Measurements from ENCODE around the gene PPP6R2. TPM values are rescaled to one million over a fixed set of nuclear protein-coding genes. Genes with fewer than 3 reads are reported as not detected.

The PPP6R2 gene
- total and polyA plus RNA-seq, 2 donors (not counting 1 experiment from before 2014, with no cell fraction given) = 19.7 to 44.4 TPM

DNA sequence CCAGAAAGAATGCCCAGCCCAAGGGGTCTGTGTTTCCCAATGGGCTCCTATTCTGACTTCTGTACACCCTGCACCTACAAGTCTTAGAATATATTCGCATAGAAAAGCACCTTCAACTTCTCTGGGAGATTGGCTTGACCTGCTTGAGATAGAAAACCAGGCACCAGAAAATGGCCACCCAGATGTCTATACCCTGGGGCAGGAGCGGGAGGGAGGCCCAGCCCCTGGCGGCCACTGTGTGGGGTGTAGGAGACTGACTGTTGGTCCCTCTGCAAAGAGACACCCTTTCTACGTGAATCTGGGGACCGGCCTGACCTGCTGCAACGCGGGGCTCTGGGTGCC, 24.8 kb upstream of the PPP6R2 start:
- H2AFZ ChIP-seq (ENCODE audit: low read length) = no peak overlapping the region
- no peak overlapping the region for H3K4me3 ChIP-seq (replicated peaks in 1 of 4; ENCODE audit: control extremely low read depth in 1 of 4, insufficient read depth in 1 of 4, low read depth in 3 of 4, low read length in 4 of 4)
- no peaks in the 10 kb centered on the region for H3K9me3 ChIP-seq (ENCODE audit: control insufficient read depth, insufficient read depth, low read depth, low read length)
- no peaks in the 10 kb centered on the region for H4K20me1 ChIP-seq (ENCODE audit: control insufficient read depth, extremely low read depth, insufficient read depth, low read length)
- no peak for TF ChIP-seq EZH2 (IDR thresholded peaks at IDR 0.05; ENCODE audit: low read length, missing control alignments)
- TF ChIP-seq, protein P1, sequence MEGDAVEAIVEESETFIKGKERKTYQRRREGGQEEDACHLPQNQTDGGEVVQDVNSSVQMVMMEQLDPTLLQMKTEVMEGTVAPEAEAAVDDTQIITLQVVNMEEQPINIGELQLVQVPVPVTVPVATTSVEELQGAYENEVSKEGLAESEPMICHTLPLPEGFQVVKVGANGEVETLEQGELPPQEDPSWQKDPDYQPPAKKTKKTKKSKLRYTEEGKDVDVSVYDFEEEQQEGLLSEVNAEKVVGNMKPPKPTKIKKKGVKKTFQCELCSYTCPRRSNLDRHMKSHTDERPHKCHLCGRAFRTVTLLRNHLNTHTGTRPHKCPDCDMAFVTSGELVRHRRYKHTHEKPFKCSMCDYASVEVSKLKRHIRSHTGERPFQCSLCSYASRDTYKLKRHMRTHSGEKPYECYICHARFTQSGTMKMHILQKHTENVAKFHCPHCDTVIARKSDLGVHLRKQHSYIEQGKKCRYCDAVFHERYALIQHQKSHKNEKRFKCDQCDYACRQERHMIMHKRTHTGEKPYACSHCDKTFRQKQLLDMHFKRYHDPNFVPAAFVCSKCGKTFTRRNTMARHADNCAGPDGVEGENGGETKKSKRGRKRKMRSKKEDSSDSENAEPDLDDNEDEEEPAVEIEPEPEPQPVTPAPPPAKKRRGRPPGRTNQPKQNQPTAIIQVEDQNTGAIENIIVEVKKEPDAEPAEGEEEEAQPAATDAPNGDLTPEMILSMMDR (conservative IDR thresholded peaks at IDR 0.05 in 1 of 2, IDR thresholded peaks at IDR 0.05 in 1 of 2; ENCODE audit: low read depth in 1 of 2, low read length in 2 of 2) = no peak
- H3K4me1 ChIP-seq (ENCODE audit: control insufficient read depth, extremely low read depth, insufficient read depth, low read length) = no peaks in the 10 kb centered on the region
- no peaks in the 10 kb centered on the region for H3K36me3 ChIP-seq (ENCODE audit: control insufficient read depth, insufficient read depth, low read length)
- H3K9ac ChIP-seq (ENCODE audit: insufficient read depth, low read length) = no peak overlapping the region
- H3K27ac ChIP-seq (ENCODE audit: insufficient read depth, low read length) = no peak overlapping the region
- H3K79me2 ChIP-seq (ENCODE audit: control insufficient read depth, insufficient read depth, low read length) = no peaks in the 10 kb centered on the region
- no peak for DNase-seq (ENCODE audit: low read depth in 2 of 2)
- no peak overlapping the region for H3K4me2 ChIP-seq (ENCODE audit: extremely low read depth, insufficient read depth, low read length)
- H3K27me3 ChIP-seq (ENCODE audit: control insufficient read depth, insufficient read depth, low read length) = no peaks in the 10 kb centered on the region

DNA sequence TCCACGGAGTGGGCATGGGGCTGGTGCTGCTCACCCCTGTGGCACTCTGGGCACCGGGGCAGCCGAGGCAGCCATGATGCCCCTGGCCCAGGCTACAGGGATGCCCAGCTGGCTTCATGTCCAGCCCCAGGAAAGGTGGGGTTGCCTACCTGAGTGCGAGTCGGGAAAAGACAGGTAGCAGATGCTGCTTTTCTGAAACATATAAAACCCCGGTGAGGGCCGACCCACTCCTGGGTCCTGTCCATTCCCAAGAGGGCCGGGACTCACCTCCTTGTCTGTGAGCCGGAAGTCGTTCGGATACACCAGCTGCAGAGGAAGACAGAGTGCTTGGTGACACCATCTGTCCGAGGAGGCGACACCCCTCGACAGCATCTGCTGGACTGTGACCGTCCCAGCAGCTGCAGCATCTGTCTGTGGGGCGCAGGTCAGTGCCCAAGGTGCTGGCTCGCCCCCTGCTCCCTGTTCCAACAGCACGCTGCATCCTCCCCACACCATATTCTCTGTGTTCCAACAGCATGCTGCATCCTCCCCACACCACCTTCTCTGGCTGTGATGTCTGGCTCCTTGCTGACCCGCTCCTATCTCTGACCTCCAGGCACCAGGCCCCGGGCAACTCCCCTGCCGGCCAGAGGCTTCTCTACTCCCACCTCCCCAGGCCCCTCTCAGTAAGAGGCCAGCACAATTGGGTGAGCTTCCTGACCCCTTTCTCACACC, 24.3 kb upstream of the PPP6R2 start:
- no peak for TF ChIP-seq EZH2 (IDR thresholded peaks at IDR 0.05; ENCODE audit: low read length, missing control alignments)
- TF ChIP-seq, protein P1 (conservative IDR thresholded peaks at IDR 0.05 in 1 of 2, IDR thresholded peaks at IDR 0.05 in 1 of 2; ENCODE audit: low read depth in 1 of 2, low read length in 2 of 2) = no peak
- DNase-seq (ENCODE audit: low read depth in 2 of 2) = no peak
- Histone ChIP-seq H3K4me3 (replicated peaks in 1 of 4; ENCODE audit: control extremely low read depth in 1 of 4, insufficient read depth in 1 of 4, low read depth in 3 of 4, low read length in 4 of 4) (no peak overlapping the region), H3K79me2 (ENCODE audit: control insufficient read depth, insufficient read depth, low read length) (no peaks in the 10 kb centered on the region), H3K4me2 (ENCODE audit: extremely low read depth, insufficient read depth, low read length) (no peak overlapping the region), H3K4me1 (ENCODE audit: control insufficient read depth, extremely low read depth, insufficient read depth, low read length) (no peaks in the 10 kb centered on the region), H3K9me3 (ENCODE audit: control insufficient read depth, insufficient read depth, low read depth, low read length) (no peaks in the 10 kb centered on the region), H3K27ac (ENCODE audit: insufficient read depth, low read length) (no peak overlapping the region), H3K9ac (ENCODE audit: insufficient read depth, low read length) (no peak overlapping the region), H4K20me1 (ENCODE audit: control insufficient read depth, extremely low read depth, insufficient read depth, low read length) (no peaks in the 10 kb centered on the region), H2AFZ (ENCODE audit: low read length) (no peak overlapping the region), H3K27me3 (ENCODE audit: control insufficient read depth, insufficient read depth, low read length) (no peaks in the 10 kb centered on the region), H3K36me3 (ENCODE audit: control insufficient read depth, insufficient read depth, low read length) (no peaks in the 10 kb centered on the region)

DNA sequence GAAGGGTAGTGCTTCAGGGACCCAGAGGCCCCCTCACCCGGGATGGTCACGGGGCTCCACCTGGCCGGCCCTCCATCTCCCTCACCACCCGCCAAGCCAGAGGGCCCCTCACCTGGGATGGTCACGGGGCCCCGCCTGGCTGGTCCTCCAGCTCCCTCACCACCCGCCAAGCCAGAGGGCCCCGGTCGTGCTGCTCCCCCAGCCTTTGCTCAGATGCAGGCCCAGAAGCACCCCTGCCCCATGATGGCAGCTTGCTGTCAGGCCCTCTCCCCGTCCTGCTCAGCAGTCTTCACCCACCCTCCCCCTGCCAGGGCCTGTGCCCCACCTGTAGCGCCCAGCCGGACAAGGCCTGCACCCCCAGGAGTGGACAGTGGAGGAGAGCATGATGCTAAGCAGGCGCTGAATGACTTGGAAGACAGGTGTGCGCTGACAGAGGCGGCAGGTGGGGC, 23.6 kb upstream of the PPP6R2 start:
- Histone ChIP-seq H2AFZ (ENCODE audit: low read length) (no peak overlapping the region), H3K9ac (ENCODE audit: insufficient read depth, low read length) (no peak overlapping the region), H3K9me3 (ENCODE audit: control insufficient read depth, insufficient read depth, low read depth, low read length) (no peaks in the 10 kb centered on the region), H4K20me1 (ENCODE audit: control insufficient read depth, extremely low read depth, insufficient read depth, low read length) (no peaks in the 10 kb centered on the region), H3K36me3 (ENCODE audit: control insufficient read depth, insufficient read depth, low read length) (no peaks in the 10 kb centered on the region), H3K4me1 (ENCODE audit: control insufficient read depth, extremely low read depth, insufficient read depth, low read length) (no peaks in the 10 kb centered on the region), H3K27ac (ENCODE audit: insufficient read depth, low read length) (no peak overlapping the region), H3K4me2 (ENCODE audit: extremely low read depth, insufficient read depth, low read length) (no peak overlapping the region), H3K79me2 (ENCODE audit: control insufficient read depth, insufficient read depth, low read length) (no peaks in the 10 kb centered on the region), H3K27me3 (ENCODE audit: control insufficient read depth, insufficient read depth, low read length) (no peaks in the 10 kb centered on the region), H3K4me3 (replicated peaks in 1 of 4; ENCODE audit: control extremely low read depth in 1 of 4, insufficient read depth in 1 of 4, low read depth in 3 of 4, low read length in 4 of 4) (no peak overlapping the region)
- TF ChIP-seq, protein P1 (conservative IDR thresholded peaks at IDR 0.05 in 1 of 2, IDR thresholded peaks at IDR 0.05 in 1 of 2; ENCODE audit: low read depth in 1 of 2, low read length in 2 of 2) = no peak
- TF ChIP-seq EZH2 (IDR thresholded peaks at IDR 0.05; ENCODE audit: low read length, missing control alignments) = no peak
- DNase-seq (ENCODE audit: low read depth in 2 of 2) = no peak
